CD4-positive, alpha-beta T cell treated with Interleukin-4 for 1 hour (primary cell): Measurements from ENCODE around the gene RRP8.
A peak's percentile ranks its signal among the peaks of the same experiment; 100 is the strongest.

Experiments
- DNase-seq, 2 donors: peaks; one replicate each; pipeline ENCODE4 v3.0.0-alpha.2; 2020 to 2022

Gene RRP8

DNA sequence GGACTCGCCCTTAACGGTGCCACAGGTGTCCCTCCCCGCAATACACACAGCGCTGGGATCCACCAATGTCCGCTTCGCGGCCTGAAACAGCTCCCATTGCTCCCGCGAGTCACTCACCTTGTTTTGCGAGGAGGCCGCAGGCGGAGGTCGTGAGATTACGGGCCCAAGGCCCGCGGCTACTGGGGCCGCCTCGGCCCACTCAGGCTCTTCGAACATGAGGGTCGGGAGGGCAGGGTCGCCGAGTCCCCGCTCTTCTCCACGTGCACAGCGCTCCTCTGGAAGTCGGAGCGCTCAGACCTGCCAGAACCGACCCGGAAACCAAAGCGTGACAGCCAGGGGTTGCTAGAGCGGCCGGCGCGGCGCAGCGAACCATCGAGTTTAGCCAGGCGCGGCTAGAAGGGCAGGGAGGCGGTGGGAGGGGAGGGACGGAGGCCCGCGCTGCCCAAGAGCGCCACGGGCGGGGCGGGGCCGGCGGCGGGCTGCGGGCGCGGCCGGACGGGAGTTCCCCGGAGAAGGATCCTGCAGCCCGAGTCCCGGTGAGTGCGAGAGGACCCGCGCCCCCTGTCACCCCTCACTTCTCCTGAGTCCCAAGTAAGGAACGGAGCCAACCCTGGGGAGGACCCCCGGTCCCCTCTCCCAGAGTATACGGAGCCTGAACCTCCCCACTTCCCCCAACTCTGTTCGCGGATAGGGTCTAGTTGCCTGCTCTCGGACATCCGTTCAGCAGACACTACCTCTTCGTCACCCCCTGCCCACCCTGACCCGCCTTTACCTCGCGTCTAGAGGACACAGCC, at the start of gene RRP8, which contains the start of gene ILK:
Gene RRP8 (minus strand): TSS at position 330 of the 794 bp plus-strand sequence. CDS start 114 bp downstream, at position 216.
Gene ILK (plus strand): TSS at position 488 of the 794 bp plus-strand sequence. CDS start 498 bp downstream, outside the sequence.
- DNase-seq: peak; percentile 91 to 93

DNA sequence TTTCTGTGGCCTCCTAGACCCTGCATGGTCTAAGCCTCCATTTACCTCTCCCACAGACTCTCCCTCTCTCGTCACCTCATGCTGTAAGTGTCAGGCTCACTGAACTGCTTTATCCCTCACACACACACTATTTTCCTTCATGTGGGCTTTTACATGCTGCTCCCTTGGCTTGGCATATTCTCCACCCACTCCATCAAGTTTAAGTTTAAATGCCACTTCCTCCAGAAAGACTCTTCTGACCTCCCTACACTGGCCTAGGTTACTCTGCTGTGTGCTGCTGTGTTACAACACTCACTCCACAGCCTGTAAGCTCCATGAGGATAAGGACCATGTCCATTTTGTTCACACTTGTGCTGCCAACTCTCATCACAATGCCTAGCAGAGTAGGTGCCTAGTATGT, 49.7 kb upstream of the RRP8 start:
- DNase-seq: no peak

DNA sequence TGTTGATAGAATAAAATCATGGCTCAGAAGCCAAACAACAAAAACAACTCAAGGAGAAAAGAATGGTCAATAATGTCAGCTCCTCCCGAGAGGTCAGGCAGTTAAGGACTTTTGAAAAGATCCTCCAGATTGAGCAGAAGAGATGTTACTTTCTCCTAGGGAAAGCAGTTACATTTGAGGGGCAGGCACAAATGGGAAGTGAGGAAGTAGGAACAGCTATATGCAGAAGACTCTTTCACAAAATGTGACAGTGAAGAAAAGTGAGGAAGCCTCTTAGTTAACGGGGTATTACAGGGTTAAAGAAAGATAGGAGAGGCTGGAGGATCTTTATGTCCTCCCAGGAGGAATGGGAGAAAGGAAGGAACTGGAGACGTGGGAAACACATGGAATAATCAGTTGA, 48.8 kb upstream of the RRP8 start:
- DNase-seq: no peak

DNA sequence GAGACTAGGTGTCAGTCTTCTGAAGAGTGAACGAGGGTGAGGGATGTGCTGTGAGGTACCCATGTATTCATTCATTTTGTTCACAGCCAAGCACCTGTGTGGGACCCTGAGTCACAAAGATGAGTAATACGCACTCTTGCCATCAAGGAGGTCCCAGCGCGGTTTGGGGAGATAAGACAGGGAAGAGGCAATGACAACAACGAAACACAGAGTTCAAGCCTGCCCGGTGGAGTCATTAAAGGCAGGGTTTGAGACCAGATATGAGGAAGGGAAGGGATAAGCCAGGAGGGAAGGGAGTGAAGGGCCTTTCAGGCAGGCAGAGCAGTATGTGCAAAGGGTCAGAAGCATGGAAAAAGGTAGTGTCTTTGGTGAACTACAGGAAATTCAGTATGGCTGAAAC, 47.6 kb upstream of the RRP8 start:
- no peak for DNase-seq

DNA sequence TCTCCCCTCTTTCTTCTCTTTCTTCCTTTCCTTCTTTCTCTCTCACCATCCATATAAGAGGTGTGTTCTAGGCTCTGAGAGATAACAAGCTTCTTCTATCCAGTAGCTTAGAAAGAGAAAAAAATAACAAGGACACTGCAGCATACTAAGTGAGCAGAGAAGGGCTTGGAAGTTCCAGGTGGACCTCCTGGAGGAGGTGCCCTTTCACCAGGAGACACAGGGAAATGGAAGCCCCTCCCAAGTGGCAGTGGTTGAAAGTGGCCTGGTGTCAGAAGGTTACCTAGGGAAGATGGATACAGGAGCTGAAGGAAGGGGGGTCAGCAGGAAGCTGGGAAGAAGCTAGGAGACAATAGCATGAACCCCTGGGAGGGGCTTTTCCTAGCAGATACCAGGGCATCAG, 46.7 kb upstream of the RRP8 start:
- no peak for DNase-seq

DNA sequence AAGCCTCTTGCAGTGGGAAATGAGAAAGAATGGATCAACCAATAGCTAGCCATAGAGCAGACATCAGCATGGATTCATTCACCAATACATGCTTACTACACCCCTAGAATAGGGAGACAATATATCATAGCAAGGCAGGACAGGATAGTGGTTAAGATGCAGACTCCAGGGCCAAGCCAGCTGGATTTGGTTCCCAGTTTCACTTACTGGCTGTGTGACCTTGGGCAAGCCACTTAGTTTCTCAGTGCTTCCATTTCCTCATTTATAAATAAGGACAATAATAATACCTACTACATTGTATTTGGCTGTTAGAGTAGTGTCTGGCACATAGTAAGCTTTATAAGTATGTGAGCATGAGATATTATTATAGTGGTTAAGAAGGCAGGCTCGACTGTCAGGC, 45.1 kb upstream of the RRP8 start:
- no peak for DNase-seq

DNA sequence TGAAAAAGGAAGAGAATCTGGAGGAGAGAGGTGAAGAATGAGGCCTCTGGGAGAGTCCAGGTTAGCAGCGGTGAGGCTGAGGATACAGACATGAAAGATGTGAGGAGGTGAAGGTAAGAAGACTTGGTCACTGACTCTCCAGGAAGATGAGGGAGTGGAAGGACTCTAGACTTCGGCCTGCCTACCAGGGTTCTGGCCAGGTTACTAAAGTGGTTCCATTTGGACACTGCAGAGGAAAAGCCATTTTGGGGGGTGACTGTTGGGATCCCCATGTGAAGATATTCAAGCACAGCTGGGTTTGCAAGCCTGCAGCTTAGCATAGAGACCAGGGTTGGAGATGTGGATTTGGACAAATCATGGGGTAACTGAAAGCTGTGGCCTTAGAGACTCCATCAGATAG, 44.4 kb upstream of the RRP8 start:
- DNase-seq: no peak

DNA sequence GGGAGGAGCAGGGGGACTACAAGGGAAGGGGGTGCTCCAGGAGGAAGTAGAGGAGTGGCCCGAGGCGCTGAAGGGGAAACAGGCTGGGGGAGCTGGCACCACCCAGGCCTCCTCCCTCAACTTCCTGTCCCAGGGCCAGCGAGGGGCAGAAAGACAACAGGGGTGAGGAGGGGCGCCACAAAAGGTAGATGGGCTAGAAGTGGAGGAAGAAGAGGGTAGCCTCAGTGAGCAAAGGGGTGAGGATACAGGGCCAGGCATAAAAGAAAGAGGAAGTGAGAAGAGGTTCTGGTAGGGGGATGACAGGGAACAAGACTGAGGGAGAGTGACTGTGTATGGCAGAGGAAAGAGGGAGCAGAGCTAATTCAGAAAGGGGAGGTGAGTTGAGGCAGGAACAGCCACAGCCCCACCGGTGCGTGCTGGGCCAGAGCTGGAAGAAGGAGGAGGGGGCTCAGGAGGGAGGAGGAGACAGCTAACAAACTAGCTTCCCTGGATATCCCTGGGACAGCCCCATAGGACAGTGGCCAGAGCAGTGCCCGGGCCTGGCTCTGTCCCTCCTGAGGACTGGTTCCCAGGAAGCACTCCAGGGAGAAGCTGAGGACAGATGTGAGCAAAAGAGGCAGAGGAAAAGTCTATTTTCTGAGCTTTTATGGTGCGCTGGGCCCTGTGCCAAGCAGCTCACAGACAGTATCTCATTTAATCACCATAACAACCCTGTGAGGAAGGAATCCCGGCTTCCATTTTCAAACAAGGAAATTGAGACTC, 43.7 kb upstream of the RRP8 start:
- DNase-seq: peak; percentile 44 to 53

DNA sequence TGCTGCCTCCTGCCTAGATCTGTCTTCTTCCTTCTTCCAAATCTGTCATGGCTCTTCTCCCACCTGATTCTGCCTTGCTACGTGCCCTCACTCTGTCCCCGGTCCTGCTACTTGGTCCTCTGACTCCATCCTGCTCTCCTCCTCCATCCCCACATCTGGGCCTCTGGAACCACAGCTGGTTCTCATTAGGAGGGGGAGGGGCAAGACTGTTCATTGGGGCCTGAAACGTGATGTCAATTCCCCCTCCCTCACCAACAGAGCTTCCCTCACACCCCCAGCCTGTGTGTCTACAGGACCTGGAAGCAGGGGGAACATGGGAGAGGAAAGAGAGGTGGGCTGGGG, 43.1 kb upstream of the RRP8 start:
- no peak for DNase-seq

DNA sequence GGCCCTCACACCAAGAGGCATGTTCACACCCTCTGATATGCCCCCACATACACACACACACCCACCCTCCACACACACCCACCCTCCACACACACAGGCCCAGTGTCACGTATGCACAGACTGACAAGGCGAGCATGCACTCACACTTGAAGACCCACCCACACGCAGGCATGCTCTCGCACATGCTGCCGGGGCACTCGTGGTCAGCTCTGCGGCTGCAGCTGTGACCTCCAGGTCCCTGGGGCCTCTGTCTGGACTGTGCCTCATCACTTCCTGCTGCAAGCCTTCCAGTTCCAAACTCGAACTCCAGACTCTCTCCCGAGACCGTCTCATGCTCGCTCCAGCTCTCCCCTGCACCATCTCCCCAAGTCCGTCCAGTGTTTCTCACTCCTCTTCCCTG, 42.7 kb upstream of the RRP8 start:
- DNase-seq: no peak

DNA sequence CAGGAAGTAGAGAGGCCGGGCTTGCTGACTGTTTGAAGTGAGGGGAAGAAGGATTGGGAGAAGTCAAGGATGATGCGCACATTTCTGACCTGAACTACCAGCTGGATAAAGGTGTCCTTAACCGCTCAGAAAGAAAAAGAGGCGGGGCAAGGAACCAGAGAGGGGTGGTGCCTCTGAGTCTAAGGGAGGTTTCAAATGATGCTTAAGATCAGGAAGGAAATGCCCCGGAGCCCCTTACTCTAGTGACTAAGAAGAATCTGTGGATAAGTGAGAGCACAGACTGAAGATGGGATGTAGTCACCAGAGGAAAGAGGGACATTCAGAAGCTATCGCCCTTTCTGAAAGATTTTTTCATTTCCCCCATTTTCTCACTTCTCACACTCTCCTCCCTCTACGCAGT, 39.5 kb upstream of the RRP8 start:
- DNase-seq: no peak

DNA sequence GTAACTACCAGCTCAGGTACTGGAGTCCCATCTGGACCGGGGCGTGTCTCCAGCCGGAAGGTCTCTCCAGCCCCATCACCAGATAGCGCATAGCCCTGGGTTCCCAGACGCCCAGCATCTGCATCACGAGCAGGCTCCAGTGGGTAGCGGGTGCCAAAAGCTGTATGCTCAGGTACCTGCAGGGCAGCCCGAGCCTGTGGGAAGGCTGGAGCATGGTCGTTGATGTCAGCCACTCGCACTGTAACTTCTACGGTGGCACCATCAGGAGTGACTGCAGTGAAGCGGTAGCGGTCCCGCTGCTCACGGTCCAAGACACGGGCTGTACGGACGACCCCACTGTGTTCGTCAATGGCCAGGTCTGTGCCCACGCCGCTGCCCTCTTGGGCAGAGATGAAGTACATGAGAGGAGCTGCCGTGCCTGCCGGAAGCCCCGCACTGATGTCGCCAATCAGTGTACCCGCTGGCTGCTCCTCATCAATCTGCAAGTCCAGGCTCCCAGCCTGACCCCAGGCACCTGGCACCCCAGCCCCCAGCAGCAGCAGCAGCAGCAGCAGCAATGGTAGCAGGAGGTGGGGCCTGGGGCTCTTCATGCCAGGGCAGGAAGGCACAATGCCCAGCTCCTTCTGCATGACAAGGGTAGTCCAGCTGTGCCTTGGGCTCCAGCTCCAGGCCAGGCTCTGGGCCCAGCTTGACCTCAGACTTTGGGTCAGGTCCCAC, 37.7 kb upstream of the RRP8 start:
- DNase-seq: no peak

DNA sequence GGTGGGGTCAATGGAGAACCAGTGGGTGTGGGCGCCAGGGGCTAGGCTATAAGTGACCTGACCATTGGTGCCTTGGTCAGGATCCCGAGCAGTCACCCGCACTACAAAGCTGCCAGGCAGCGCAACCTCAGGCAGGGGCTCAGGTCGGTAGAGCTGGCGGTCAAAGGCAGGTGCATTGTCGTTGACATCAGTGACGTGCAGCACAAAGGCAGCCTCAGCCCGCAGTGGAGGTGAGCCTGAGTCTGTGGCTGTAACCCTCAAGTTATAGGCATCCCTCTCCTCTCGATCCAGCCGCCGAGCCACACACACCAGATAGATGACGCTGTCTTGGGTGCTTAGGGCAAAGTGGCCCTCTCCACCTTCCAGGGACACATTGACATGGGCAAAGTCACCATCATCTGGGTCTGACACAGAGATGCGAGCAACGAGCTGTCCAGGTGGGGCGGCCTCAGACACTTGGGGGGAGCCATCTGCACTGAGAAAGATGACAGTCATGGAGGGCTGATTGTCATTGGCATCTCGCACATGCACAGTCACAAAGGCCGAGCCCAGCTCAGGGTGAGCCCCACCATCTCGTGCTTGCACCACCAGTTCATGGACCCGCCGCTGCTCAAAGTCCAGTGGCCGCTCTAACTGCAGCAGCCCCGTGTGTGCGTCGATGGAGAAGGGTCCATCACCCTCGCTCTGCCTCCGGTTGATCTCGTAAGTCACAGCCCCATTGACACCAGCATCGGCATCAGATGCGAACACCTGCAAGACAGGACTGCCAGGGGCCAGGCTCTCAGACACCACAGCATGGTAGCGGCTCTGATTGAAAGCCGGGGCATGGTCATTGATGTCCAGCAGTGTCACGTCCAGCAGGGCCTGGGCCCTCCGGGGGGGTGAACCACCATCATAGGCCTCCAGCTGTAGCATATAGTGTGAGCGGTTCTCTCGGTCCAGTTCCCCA, 36.9 kb upstream of the RRP8 start:
- DNase-seq: no peak

DNA sequence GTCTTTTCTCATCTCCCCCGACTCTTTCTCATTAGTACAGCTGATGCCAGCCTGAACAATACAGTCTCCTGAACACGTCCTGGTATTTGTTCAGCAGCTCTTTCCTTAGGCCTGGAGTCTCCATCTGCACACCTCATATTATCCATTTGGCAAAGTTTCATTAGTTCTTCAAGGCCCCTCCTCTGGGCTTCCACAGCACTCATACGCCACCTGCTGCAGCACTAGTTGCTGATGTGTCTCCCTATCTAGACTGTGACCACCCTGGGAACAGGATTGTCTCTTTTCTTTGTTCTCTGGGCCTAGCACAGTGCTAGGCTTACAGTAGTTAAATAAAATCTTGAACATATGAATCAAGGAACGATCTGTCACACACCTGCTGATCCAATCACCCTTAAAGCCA, 35.0 kb upstream of the RRP8 start:
- no peak for DNase-seq

DNA sequence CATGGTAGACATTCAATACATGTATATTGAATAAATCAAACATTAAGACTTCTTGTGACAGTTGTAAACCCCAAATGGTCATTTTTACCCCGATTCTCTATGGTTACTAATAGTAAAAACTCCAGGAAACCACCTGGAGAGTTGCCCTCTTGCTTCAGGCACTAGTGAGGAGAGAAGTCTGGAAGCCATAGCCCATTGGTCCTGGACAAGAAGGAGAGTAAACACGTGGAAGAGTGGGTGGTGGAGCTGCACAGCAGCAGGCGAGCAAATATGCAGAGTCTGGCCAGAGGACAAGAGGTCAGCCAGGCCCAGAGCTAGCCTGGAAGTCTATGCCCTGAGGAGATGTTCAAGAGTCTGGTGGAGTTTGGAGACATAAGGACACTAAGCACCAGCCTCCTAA, 34.5 kb upstream of the RRP8 start:
- DNase-seq: no peak

DNA sequence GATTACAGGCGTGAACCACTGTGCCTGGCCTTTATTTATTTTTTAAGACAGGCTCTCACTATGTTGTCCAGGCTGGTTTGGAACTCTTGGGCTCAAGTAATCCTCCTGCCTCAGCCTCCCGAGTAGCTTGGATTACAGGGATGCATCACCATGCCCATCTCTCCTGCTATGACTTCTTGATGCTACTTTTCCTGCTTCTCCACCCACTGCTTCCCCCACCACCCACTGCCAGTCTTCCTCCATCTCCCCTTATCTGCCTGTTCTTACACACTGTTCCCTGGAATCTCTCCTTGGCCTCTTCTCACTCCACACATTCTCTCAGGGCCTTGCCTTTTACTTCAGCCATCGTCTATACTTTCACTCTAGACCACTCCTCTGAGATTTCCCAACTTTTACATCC, 33.1 kb upstream of the RRP8 start:
- DNase-seq: no peak

DNA sequence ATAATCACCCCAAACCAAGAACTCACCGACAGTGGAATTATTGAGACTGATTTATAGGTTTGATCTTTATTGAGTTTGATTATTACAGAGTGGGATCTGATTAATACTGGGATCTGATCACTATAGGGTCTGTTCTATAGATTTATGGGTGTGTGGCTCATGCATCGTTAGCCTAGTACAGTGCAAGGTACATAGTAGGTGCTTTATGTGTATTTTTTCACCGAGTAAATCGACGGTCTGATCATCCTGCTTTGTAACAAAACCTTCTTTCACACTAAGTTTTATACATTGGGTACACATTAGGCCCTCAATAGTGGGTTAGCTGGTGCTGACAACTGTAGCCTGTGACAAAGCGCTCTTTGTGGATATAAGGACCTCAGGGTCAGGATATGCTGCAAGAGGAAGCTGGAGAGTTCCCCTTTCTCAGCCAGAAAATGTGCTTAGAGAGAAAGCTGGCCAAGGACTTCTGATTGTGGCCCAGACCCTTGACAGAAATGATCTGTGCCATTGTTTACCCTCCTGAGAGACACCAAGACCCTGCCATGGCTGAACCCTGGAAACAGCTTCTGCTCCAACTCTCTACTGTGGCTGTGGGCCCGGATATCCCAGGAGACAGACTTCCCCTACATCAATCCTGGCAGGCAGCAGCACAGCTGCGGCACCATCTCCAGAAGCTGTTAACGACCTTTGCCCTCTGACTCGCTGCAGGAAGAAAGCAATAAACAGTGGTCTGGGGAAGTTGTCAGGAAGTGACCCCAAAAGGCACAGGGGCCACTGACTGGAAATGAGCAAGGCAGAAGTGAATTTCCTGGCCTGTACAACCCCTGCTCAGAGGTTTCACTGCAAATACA, 31.9 kb upstream of the RRP8 start:
- DNase-seq: peak in 1 of 2 donors; percentile 22

DNA sequence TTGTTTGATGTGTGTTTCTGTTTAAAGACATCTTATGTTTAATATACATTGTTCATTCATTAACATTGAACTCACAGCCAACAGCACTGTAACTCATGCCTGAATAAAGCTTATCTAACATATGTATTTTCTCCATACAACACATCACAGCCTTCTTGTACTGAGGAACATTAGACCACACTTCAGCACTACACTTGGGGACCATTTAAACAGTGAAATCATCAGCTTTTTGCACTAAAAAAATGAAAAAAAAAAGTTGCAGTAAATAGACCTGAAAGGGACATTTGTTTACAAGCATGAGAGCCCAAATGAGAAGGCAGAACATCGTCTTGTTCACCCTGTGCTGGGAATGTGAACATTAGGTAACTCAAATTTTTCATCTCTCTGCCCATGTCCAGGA, 31.1 kb upstream of the RRP8 start:
- no peak for DNase-seq

DNA sequence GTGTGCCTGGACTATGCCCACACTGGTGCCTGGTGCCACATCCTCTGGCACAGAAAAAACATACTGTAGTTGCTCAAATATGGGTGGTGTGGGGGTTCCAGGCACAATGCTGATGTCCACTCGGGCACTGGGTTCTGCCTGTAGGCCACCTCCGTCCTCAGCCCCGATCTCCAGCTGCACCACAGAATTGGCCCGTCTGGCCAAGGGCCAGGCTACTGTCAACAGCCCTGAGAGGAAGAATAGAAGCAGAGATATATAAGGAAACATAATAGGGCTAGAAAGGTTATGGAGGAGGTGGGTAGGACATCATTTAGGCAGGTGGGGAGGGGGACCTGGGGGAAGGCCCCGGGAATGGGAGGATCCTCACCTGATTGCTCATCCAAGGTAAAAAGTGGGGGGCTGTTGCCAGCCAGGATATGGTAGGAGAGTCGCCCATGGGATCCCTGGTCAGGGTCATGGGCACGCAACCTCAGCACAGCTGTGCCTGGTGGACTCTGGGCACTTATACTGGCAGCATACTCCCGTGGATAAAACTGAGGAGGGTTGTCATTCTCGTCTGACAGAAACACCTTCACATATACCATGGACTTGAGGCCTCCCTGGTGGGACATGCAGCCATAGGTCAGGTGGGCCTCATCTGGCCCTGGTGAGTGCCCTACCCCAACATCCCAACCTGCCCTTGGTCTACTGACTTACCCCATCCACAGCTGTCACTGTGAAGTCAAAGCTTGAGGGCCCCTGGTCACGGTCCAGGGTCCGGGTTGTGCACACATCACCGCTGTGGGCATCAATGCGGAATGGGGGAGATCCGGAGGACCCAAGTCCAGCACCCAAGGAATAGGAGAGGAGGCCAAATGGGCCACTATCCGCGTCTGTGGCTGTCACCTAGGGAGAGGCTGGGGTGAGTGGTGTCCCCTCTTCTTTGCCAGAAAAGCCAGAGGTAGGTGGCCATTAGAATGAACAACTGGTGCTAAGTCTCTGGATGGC, 30.3 kb upstream of the RRP8 start:
- no peak for DNase-seq
